ENCODE results near the gene DRAXIN.

DRAXIN gene

GRCh38 chr1:11690397-11691301 is 861 bp upstream of the DRAXIN start:
- DNase-seq: no peak

GRCh38 chr1:11691928-11692711 is 610 bp downstream of the DRAXIN start:
- no peak for DNase-seq

DNA sequence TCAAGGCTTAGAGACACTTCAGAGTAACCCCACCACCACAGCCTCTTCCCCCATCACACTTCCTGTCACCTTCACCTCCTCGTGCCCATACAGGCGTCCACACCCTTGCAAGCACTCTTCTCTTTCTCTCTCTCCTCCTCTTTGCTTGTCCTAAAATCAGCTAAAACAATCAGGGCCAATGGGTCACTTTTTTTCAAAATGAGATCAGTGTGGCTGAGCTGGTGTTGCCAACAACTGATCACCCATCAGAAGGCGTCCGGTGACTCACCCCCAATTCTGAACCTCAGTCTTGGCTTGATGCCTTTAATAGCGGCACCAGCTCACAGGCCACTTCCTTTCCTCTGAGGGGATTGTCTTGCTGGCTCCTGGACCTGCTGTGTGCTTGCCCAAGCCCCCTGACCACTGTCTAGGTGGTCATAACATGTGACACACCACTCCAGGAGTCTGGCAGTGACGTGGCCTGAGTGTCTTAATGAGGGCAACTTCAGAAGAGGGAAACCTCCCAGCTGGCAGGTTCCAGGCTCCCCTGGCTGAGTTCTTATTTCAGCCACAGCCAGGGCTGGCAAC is 1.6 kb downstream of the DRAXIN start:
- DNase-seq: peak; percentile 53

GRCh38 chr1:11693917-11694316 is 2.4 kb downstream of the DRAXIN start:
- DNase-seq: no peak

GRCh38 chr1:11695861-11696260 is 4.4 kb downstream of the DRAXIN start:
- DNase-seq: no peak

- no peak for DNase-seq
Measured at GRCh38 chr1:11697188-11697892, 5.8 kb downstream of the DRAXIN start.

GRCh38 chr1:11697893-11698210 is 6.3 kb downstream of the DRAXIN start:
- no peak for DNase-seq

GRCh38 chr1:11700601-11701467 is 9.3 kb downstream of the DRAXIN start:
- no peak for DNase-seq

DNA sequence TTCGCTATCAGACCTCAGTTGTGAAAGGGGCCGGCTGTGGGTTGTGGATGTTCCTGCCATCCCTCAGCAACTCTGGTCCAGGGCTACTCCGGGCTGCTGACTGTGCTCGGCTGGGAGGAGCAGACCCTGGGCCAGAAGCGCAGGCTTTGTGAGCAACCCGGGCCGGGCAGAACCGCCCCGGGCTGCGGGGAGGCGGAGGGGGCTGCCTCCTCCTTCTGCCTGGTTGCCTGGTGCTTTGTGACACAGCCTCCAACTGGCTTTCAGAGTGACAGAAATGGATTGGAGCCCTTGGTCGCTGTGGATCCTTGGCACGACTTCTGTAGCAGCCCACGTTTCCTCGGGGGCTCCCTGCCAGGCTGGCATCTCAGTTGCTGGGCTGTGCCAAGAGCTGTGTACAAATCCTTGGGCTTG is 10.0 kb downstream of the DRAXIN start:
- DNase-seq: no peak

GRCh38 chr1:11701981-11702803 is 10.7 kb downstream of the DRAXIN start:
- no peak for DNase-seq

- DNase-seq: no peak
Measured at GRCh38 chr1:11703357-11704193, 12.1 kb downstream of the DRAXIN start.

- no peak for DNase-seq
Measured at GRCh38 chr1:11704194-11704529, 12.7 kb downstream of the DRAXIN start.

DNA sequence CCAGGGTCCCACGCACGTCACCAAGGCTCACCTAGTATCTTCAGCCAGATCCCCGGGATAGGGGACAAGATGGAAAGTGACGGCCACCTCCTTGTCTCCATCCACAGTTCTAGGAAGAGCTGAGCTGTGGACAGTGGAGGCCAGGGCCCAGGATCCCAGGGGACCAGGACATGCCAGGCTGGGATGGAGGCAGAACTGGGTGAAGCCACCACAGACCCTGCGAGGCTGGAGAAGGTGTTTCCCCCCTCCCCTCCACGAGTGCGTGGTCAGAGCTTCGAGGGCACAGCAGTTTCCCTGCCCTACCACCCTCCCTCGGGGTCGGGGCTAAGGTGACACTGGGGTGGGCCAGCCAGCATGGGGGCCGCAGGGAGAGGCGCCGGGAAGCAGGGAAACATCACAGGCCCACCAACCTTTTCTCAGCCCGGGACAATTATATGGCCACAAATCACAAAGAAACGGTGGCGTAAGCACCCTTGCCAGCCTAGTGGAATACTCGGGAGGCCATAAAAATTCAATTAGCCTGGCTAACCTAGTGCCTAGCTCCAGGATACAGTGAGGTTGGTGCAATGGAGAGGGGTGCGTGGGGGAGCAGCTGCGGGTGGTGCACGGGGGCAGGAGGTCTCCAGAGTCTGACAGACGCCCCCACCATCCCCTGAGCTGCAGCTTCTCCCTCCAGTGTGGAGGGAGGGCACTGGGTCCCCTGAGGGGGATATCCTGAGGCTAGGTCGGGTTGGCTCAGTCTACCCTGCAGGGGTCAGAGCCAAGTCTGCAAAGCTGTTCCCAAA is 13.4 kb downstream of the DRAXIN start:
- DNase-seq: no peak

- no peak for DNase-seq
Measured at GRCh38 chr1:11705596-11705995, 14.1 kb downstream of the DRAXIN start.

DNA sequence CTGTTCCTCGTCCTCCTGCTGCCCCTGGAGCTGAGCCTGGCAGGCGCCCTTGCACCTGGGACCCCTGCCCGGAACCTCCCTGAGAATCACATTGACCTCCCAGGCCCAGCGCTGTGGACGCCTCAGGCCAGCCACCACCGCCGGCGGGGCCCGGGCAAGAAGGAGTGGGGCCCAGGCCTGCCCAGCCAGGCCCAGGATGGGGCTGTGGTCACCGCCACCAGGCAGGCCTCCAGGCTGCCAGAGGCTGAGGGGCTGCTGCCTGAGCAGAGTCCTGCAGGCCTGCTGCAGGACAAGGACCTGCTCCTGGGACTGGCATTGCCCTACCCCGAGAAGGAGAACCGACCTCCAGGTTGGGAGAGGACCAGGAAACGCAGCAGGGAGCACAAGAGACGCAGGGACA is 14.8 kb downstream of the DRAXIN start:
- no peak for DNase-seq

GRCh38 chr1:11707621-11708276 is 16.2 kb downstream of the DRAXIN start:
- DNase-seq: no peak

- no peak for DNase-seq
Measured at GRCh38 chr1:11708554-11709350, 17.2 kb downstream of the DRAXIN start.

DNA sequence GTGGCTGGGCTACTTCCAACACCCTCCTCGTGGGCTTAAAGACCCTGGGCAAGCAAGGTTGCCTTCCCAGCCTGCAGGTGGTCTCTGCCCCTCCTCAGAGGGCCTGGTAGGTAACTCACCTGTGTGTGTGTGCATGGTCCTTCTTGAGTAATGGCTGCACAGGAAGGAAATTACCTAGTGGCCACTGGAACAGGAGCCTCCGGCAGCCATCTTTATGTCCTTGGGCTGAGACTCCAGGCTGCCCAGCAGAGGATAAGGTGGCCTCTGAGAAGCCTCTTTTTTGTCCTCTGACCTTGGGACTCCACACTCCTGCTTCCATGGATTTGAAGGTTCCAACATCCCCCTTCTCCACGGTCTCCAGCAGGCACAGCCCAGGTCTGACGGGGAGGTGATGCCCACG is 20.0 kb downstream of the DRAXIN start:
- no peak for DNase-seq
